GM12878 (cell line): Measurements from ENCODE around the gene PAN3. TPM values are rescaled to one million over a fixed set of nuclear protein-coding genes. Genes with fewer than 3 reads are reported as not detected.

ENCODE experiments used
- CHD4 ChIP-seq: fragments of 200-600 bp; sonication (generic); IDR thresholded peaks from 2 replicates; pipeline ENCODE4 v1.6.1; 2016; ENCODE audit warnings: mild to moderate bottlenecking
- POLR2AphosphoS5 ChIP-seq: IDR thresholded peaks from 2 replicates; pipeline ENCODE4 v1.6.1; 2011; ENCODE audit warnings: mild to moderate bottlenecking, low read length, inconsistent platforms
- ZNF207 ChIP-seq: fragments of 450-650 bp; IDR thresholded peaks from 2 replicates; pipeline ENCODE4 v1.6.1; 2014; ENCODE audit warnings: antibody characterized with exemption, mild to moderate bottlenecking, borderline replicate concordance
- polyA plus RNA-seq, 11 experiments: library from polyadenylated mRNA; depleted of rRNA in 4 of 11; unstranded in 6 of 11; stranded (reverse) in 5 of 11; fragments of >200 nt; fragmentation: Nextera tagmentation in 4 of 11; fragmentation: Illumina TruSeq in 1 of 11; extraction: Ambion mirVana in 4 of 11; extraction: Trizol in 1 of 11; gene quantifications; 1 replicate in 1 of 11; 2 replicates in 10 of 11; pipeline versions ENCODE4 v1.2.1 to v1.2.3, GENCODE V29; 2011 to 2016; ENCODE audit warnings: inconsistent platforms in 2 of 11, missing spikeins in 2 of 11, low read depth in 1 of 11
- total RNA-seq, 4 experiments: library from RNA; depleted of rRNA in 3 of 4; stranded (reverse); fragments of >200 nt in 3 of 4; fragmentation: Illumina TruSeq in 1 of 4; extraction: Trizol in 1 of 4; gene quantifications; 2 replicates each; pipeline versions ENCODE4 v1.2.1 to v1.2.3, GENCODE V29; 2013 to 2021
- TF ChIP-seq, protein P1 (sequence below): IDR thresholded peaks from 2 replicates; pipeline ENCODE4 v1.6.1; 2011; ENCODE audit warnings: low read depth, low read length, improper control_type of control experiment, borderline replicate concordance
- TF ChIP-seq, protein P2 (sequence below): fragments of 450-650 bp; IDR thresholded peaks from 2 replicates; pipeline ENCODE4 v1.6.1; 2017; ENCODE audit warnings: mild to moderate bottlenecking, moderate library complexity
- TF ChIP-seq, protein P3 (sequence below): fragments of 450-650 bp; IDR thresholded peaks from 2 replicates; pipeline ENCODE4 v1.6.1; 2016; ENCODE audit warnings: mild to moderate bottlenecking, moderate library complexity, borderline replicate concordance

The PAN3 gene
- total and polyA plus RNA-seq, 10 of the 15 experiments (the other 5 are each of a cell fraction or from before 2014, with no cell fraction given) = 13.0 to 33.3 (median 19.9) TPM

DNA sequence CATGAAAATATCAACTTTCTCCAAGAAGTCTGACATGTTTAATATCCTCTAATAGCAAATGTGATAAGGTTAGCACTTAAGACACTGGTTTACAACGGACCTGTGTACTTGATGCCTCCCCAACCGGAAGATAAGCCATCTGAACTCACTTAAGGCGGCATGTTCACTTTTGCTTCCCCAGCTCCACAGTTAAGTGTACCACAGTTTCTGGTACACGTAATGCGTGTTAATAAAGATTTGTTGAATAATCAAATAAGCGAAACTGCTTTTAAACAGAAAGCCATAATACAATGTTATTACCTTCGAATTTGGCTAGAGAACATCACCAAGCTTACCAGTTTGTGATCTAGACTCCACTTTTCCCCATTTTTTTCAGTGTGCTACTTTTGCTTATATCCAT is 1.4 kb upstream of the PAN3 start (continued):
- TF ChIP-seq, protein P1, sequence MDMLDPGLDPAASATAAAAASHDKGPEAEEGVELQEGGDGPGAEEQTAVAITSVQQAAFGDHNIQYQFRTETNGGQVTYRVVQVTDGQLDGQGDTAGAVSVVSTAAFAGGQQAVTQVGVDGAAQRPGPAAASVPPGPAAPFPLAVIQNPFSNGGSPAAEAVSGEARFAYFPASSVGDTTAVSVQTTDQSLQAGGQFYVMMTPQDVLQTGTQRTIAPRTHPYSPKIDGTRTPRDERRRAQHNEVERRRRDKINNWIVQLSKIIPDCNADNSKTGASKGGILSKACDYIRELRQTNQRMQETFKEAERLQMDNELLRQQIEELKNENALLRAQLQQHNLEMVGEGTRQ = no peak
- TF ChIP-seq ZNF207 (no peak), CHD4 (no peak), POLR2AphosphoS5 (no peak; the same call in 1 of the 2 replicates)
- TF ChIP-seq, protein P2, sequence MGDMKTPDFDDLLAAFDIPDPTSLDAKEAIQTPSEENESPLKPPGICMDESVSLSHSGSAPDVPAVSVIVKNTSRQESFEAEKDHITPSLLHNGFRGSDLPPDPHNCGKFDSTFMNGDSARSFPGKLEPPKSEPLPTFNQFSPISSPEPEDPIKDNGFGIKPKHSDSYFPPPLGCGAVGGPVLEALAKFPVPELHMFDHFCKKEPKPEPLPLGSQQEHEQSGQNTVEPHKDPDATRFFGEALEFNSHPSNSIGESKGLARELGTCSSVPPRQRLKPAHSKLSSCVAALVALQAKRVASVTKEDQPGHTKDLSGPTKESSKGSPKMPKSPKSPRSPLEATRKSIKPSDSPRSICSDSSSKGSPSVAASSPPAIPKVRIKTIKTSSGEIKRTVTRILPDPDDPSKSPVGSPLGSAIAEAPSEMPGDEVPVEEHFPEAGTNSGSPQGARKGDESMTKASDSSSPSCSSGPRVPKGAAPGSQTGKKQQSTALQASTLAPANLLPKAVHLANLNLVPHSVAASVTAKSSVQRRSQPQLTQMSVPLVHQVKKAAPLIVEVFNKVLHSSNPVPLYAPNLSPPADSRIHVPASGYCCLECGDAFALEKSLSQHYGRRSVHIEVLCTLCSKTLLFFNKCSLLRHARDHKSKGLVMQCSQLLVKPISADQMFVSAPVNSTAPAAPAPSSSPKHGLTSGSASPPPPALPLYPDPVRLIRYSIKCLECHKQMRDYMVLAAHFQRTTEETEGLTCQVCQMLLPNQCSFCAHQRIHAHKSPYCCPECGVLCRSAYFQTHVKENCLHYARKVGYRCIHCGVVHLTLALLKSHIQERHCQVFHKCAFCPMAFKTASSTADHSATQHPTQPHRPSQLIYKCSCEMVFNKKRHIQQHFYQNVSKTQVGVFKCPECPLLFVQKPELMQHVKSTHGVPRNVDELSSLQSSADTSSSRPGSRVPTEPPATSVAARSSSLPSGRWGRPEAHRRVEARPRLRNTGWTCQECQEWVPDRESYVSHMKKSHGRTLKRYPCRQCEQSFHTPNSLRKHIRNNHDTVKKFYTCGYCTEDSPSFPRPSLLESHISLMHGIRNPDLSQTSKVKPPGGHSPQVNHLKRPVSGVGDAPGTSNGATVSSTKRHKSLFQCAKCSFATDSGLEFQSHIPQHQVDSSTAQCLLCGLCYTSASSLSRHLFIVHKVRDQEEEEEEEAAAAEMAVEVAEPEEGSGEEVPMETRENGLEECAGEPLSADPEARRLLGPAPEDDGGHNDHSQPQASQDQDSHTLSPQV = no peak
- TF ChIP-seq, protein P3, sequence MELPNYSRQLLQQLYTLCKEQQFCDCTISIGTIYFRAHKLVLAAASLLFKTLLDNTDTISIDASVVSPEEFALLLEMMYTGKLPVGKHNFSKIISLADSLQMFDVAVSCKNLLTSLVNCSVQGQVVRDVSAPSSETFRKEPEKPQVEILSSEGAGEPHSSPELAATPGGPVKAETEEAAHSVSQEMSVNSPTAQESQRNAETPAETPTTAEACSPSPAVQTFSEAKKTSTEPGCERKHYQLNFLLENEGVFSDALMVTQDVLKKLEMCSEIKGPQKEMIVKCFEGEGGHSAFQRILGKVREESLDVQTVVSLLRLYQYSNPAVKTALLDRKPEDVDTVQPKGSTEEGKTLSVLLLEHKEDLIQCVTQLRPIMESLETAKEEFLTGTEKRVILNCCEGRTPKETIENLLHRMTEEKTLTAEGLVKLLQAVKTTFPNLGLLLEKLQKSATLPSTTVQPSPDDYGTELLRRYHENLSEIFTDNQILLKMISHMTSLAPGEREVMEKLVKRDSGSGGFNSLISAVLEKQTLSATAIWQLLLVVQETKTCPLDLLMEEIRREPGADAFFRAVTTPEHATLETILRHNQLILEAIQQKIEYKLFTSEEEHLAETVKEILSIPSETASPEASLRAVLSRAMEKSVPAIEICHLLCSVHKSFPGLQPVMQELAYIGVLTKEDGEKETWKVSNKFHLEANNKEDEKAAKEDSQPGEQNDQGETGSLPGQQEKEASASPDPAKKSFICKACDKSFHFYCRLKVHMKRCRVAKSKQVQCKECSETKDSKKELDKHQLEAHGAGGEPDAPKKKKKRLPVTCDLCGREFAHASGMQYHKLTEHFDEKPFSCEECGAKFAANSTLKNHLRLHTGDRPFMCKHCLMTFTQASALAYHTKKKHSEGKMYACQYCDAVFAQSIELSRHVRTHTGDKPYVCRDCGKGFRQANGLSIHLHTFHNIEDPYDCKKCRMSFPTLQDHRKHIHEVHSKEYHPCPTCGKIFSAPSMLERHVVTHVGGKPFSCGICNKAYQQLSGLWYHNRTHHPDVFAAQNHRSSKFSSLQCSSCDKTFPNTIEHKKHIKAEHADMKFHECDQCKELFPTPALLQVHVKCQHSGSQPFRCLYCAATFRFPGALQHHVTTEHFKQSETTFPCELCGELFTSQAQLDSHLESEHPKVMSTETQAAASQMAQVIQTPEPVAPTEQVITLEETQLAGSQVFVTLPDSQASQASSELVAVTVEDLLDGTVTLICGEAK = peak; percentile 97
